Spleen (tissue), 11 donors: Measurements from ENCODE around the gene AGBL1. TPM values are rescaled to one million over a fixed set of nuclear protein-coding genes. Genes with fewer than 3 reads are reported as not detected.

ENCODE experiments used
- DNase-seq: peaks from one replicate; pipeline ENCODE4 v3.0.0-alpha.2; 2020
- H3K27ac ChIP-seq, 8 donors: fragments of 200-600 bp; sonication (generic) in 7 of 8; 1 replicate in 4 of 8; 2 replicates in 4 of 8; pipeline versions ENCODE4 v1.5.0 to v1.8.0; 2016 to 2021; ENCODE audit warnings: inconsistent platforms in 4 of 8, mild to moderate bottlenecking in 4 of 8, moderate library complexity in 1 of 8
- H3K27me3 ChIP-seq, 7 donors: fragments of 200-600 bp; sonication (generic) in 6 of 7; replicated peaks in 1 of 7; 1 replicate in 4 of 7; 2 replicates in 3 of 7; pipeline versions ENCODE4 v1.5.0 to v1.8.0; 2016 to 2021; ENCODE audit warnings: inconsistent platforms in 3 of 7, mild to moderate bottlenecking in 1 of 7
- H3K36me3 ChIP-seq, 6 donors: fragments of 200-600 bp; sonication (generic) in 5 of 6; 1 replicate in 4 of 6; 2 replicates in 2 of 6; pipeline versions ENCODE4 v1.5.0 to v1.8.0; 2016 to 2021; ENCODE audit warnings: inconsistent platforms in 2 of 6
- H3K4me1 ChIP-seq, 6 donors: fragments of 200-600 bp; sonication (generic) in 5 of 6; 1 replicate in 3 of 6; 2 replicates in 3 of 6; pipeline versions ENCODE4 v1.5.0 to v1.8.0; 2016 to 2021; ENCODE audit warnings: inconsistent platforms in 3 of 6
- H3K4me3 ChIP-seq, 8 donors: fragments of 200-600 bp; sonication (generic) in 7 of 8; 1 replicate in 4 of 8; 2 replicates in 4 of 8; pipeline versions ENCODE4 v1.5.0 to v1.8.0; 2016 to 2021; ENCODE audit warnings: inconsistent platforms in 4 of 8, mild to moderate bottlenecking in 4 of 8, moderate library complexity in 2 of 8
- H3K9me3 ChIP-seq, 8 donors: fragments of 200-600 bp; sonication (generic) in 7 of 8; 1 replicate in 4 of 8; 2 replicates in 4 of 8; pipeline versions ENCODE4 v1.5.0 to v1.8.0; 2016 to 2021; ENCODE audit warnings: inconsistent platforms in 4 of 8
- CTCF ChIP-seq, 11 experiments: fragments of 200-600 bp in 7 of 11; fragments of 450-650 bp in 4 of 11; sonication (generic) in 4 of 11; IDR thresholded peaks in 8 of 11; conservative IDR thresholded peaks in 3 of 11; 1 replicate in 7 of 11; 2 replicates in 4 of 11; pipeline versions ENCODE4 v1.4.0 to v1.8.0; 2016 to 2021; ENCODE audit warnings: antibody characterized with exemption in 11 of 11, inconsistent platforms in 4 of 11, mild to moderate bottlenecking in 1 of 11
- POLR2A ChIP-seq, 3 donors: fragments of 450-650 bp; IDR thresholded peaks; one replicate each; pipeline ENCODE4 v1.5.1; 2017; ENCODE audit warnings: antibody characterized with exemption in 3 of 3, mild to moderate bottlenecking in 1 of 3
- POLR2AphosphoS5 ChIP-seq, 3 donors: sonication (generic); formaldehyde crosslinking; IDR thresholded peaks; one replicate each; pipeline ENCODE4 v1.5.1; 2017; ENCODE audit warnings: antibody characterized with exemption in 3 of 3
- WGBS, 5 donors: extraction: QIAGEN DNeasy Blood & Tissue Kit in 3 of 5; methylation state at CpG; one replicate each; pipeline versions ENCODE4 v1.1.5 to v1.1.7; 2013 to 2018; 5-methylcytosine and 5-hydroxymethylcytosine counted together
- intact Hi-C: fragments of 100-400 bp; cut with DNase I; formaldehyde crosslinking; loops from one replicate; pipeline ENCODE4 v1.15.0; 2023; ENCODE audit warnings: low total_unique reads
- polyA plus RNA-seq, 3 donors: library from polyadenylated mRNA; stranded (reverse); fragments of 200-250 nt; gene quantifications; one replicate each; pipeline ENCODE4 v1.2.1, GENCODE V29; 2013
- total RNA-seq, 7 donors: library from RNA; depleted of rRNA in 3 of 7; stranded (reverse); fragments of >200 nt in 3 of 7; fragmentation: NEBNext Ultra II Directional in 4 of 7; extraction: Animal tissue kit (Norgen Biotek cat#: 25700) in 4 of 7; gene quantifications; one replicate each; pipeline versions ENCODE4 v1.1.0 to v1.2.1, GENCODE V29; 2016 to 2021
- donor health status: healthy with polysubstance abuse.
- donor health status: DM: no; HTN: no; CAD: no; lungs with moderate emphysema.
- donor health status: DM: no; HTN: no; CAD: no.
- donor health status: Bipolar disorder and iron deficiency.
- donor health status: healthy.
- donor health status: DM: no; HTN: no; CAD: no.
- donor health status: DM: yes; HTN: yes; CAD: no.

The AGBL1 gene
- total and polyA plus RNA-seq, 10 donors, result not detected

GRCh38 chr15:86863226-86863915 lies 783.7 kb downstream of the AGBL1 start:
- no peak for TF ChIP-seq POLR2AphosphoS5 (IDR thresholded peaks at IDR 0.05)

GRCh38 chr15:86865920-86866319 lies 786.2 kb downstream of the AGBL1 start:
- DNase-seq, result no peak
- no peaks in the 10 kb centered on the region for H3K27me3 ChIP-seq
- no peak overlapping the region for H3K27ac ChIP-seq
- intact Hi-C loops, result no loop called here
- H3K4me3 ChIP-seq, result no peak overlapping the region
- no peaks in the 10 kb centered on the region for H3K4me1 ChIP-seq
- no peak for TF ChIP-seq POLR2AphosphoS5 (IDR thresholded peaks at IDR 0.05)
- TF ChIP-seq POLR2A (IDR thresholded peaks at IDR 0.05), result no peak
- no peak for TF ChIP-seq CTCF (IDR thresholded peaks at IDR 0.05 in 8 of 11, conservative IDR thresholded peaks at IDR 0.05 in 3 of 11)
- H3K9me3 ChIP-seq, result peaks cover 0 to 1% (median 0%) of the 10 kb centered on the region in 8 donors
- no peaks in the 10 kb centered on the region for H3K36me3 ChIP-seq

More at GRCh38 chr15:86863226-86863915, 783.7 kb downstream of the AGBL1 start:
- no peak for DNase-seq
- no peak overlapping the region for H3K4me3 ChIP-seq
- intact Hi-C loops, result no loop called here
- no peaks in the 10 kb centered on the region for H3K27me3 ChIP-seq
- no peak overlapping the region for H3K27ac ChIP-seq
- no peaks in the 10 kb centered on the region for H3K4me1 ChIP-seq
- no peaks in the 10 kb centered on the region for H3K36me3 ChIP-seq
- peaks cover 0 to 4% (median 0%) of the 10 kb centered on the region in 8 donors for H3K9me3 ChIP-seq
- 76 to 82% (median 77%) methylated on average over 4 of the region's 4 CpGs for whole genome bisulfite sequencing, 5 donors

DNA sequence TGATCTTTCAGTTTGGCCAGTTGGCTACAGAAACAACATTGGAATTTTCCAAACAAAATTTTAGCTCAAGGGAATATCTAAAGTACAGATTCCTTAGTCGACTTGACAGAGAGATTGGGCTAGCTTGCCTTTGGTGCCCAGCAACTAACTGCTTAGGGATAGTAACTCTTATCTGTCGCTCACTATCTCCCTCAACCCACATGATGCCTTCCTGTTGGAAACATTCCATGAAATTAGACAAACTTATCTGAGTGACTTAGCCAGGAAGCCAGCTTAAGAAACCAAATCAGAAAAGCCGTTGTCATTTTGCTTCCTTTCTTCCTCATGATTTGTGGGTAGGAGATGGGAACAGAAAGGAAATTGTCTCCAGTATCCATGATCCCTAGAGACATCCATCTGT lies 791.2 kb downstream of the AGBL1 start:
- TF ChIP-seq POLR2A (IDR thresholded peaks at IDR 0.05) (no peak), CTCF (IDR thresholded peaks at IDR 0.05 in 8 of 11, conservative IDR thresholded peaks at IDR 0.05 in 3 of 11) (no peak), POLR2AphosphoS5 (IDR thresholded peaks at IDR 0.05) (no peak)
- Histone ChIP-seq H3K36me3 (no peaks in the 10 kb centered on the region), H3K27me3 (no peaks in the 10 kb centered on the region), H3K4me1 (no peaks in the 10 kb centered on the region), H3K27ac (no peak overlapping the region), H3K9me3 (no peaks in the 10 kb centered on the region), H3K4me3 (no peak overlapping the region)
- 53 to 67% (median 63%) methylated on average over 3 of the region's 3 CpGs for WGBS, 5 donors
- intact Hi-C loops, result no loop called here
- DNase-seq, result no peak

DNA sequence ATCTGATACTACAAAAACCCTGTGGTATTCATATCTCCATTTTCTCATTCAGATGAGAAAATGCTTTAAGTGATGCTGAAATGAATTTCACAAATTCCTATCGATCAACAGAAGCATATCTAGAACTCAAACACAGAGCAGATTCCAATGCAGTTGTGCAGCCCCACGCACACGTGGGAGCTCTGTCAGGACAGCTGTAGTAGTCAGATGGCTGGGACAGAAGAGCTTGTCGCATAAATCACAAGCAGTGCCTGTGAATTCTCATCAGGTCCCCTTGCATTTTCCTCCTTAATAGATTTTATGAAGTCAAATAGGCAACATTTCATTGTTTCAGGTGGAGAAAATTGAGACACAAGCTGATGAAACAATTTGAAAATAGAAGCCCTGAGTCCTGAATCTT lies 792.3 kb downstream of the AGBL1 start:
- Histone ChIP-seq H3K4me3 (no peak overlapping the region), H3K9me3 (no peaks in the 10 kb centered on the region), H3K27ac (no peak overlapping the region), H3K36me3 (no peaks in the 10 kb centered on the region), H3K27me3 (no peaks in the 10 kb centered on the region), H3K4me1 (no peaks in the 10 kb centered on the region)
- intact Hi-C loops, result no loop called here
- 78 to 86% (median 83%) methylated on average over 4 of the region's 4 CpGs for WGBS, 5 donors
- TF ChIP-seq POLR2AphosphoS5 (IDR thresholded peaks at IDR 0.05) (no peak), POLR2A (IDR thresholded peaks at IDR 0.05) (no peak), CTCF (IDR thresholded peaks at IDR 0.05 in 8 of 11, conservative IDR thresholded peaks at IDR 0.05 in 3 of 11) (no peak)
- DNase-seq, result no peak
